Measurements from ENCODE around the gene DCP2.

The DCP2 gene

GRCh38 chr5:113047733-113048652, 71.4 kb downstream of the DCP2 start:
- no peak for DNase-seq (ENCODE audit: low spot score)

GRCh38 chr5:113048931-113049330, 72.3 kb downstream of the DCP2 start:
- DNase-seq (ENCODE audit: low spot score): no peak

GRCh38 chr5:113050721-113051382, 74.3 kb downstream of the DCP2 start:
- DNase-seq (ENCODE audit: low spot score): no peak

- DNase-seq (ENCODE audit: low spot score): no peak
Measured at GRCh38 chr5:113052041-113052795, 75.6 kb downstream of the DCP2 start.

GRCh38 chr5:113053511-113053995, 77.0 kb downstream of the DCP2 start:
- no peak for DNase-seq (ENCODE audit: low spot score)

- no peak for DNase-seq (ENCODE audit: low spot score)
Measured at GRCh38 chr5:113054899-113055298, 78.3 kb downstream of the DCP2 start.

- DNase-seq (ENCODE audit: low spot score): no peak
Measured at GRCh38 chr5:113056988-113057387, 80.4 kb downstream of the DCP2 start.

- no peak for DNase-seq (ENCODE audit: low spot score)
Measured at GRCh38 chr5:113057557-113057984, 81.0 kb downstream of the DCP2 start.

- DNase-seq (ENCODE audit: low spot score): no peak
Measured at GRCh38 chr5:113058269-113058668, 81.7 kb downstream of the DCP2 start.

- DNase-seq (ENCODE audit: low spot score): no peak
Measured at GRCh38 chr5:113058706-113059226, 82.2 kb downstream of the DCP2 start.

GRCh38 chr5:113059232-113060040, 82.8 kb downstream of the DCP2 start:
- DNase-seq (ENCODE audit: low spot score): no peak

GRCh38 chr5:113060408-113061025, 83.9 kb downstream of the DCP2 start:
- DNase-seq (ENCODE audit: low spot score): no peak

- no peak for DNase-seq (ENCODE audit: low spot score)
Measured at GRCh38 chr5:113061846-113062780, 85.5 kb downstream of the DCP2 start.

- DNase-seq (ENCODE audit: low spot score): no peak
Measured at GRCh38 chr5:113062869-113063508, 86.4 kb downstream of the DCP2 start.

GRCh38 chr5:113063927-113064326, 87.3 kb downstream of the DCP2 start:
- no peak for DNase-seq (ENCODE audit: low spot score)

- no peak for DNase-seq (ENCODE audit: low spot score)
Measured at GRCh38 chr5:113064806-113065205, 88.2 kb downstream of the DCP2 start.

- no peak for DNase-seq (ENCODE audit: low spot score)
Measured at GRCh38 chr5:113065626-113066025, 89.0 kb downstream of the DCP2 start.

- no peak for DNase-seq (ENCODE audit: low spot score)
Measured at GRCh38 chr5:113067635-113068344, 91.2 kb downstream of the DCP2 start.

GRCh38 chr5:113068559-113068958, 92.0 kb downstream of the DCP2 start:
- no peak for DNase-seq (ENCODE audit: low spot score)

Measured in ecto neural progenitor cell (in vitro differentiated cells).